Measurements from ENCODE around the gene SYT8.

GRCh38 chr11:1812274-1812673 lies 22.5 kb upstream of the SYT8 start:
- no peak for TF ChIP-seq CTCF (IDR thresholded peaks at IDR 0.05 in 4 of 5, conservative IDR thresholded peaks at IDR 0.05 in 1 of 5)
- TF ChIP-seq POLR2A (IDR thresholded peaks at IDR 0.05), result no peak

All from gastrocnemius medialis (tissue), 4 donors.